Loucy (cell line): ENCODE measurements around the gene UBA52.

ENCODE experiments used
- H2AFZ ChIP-seq: fragments of 200-600 bp; sonication (generic); 2 replicates; pipeline ENCODE4 v1.6.0; 2016; ENCODE audit warnings: antibody characterized with exemption, mild to moderate bottlenecking, low read length, moderate library complexity
- H3F3A ChIP-seq: fragments of 200-600 bp; 2 replicates; pipeline ENCODE4 v1.6.0; 2016; ENCODE audit warnings: antibody characterized with exemption, low read depth, mild to moderate bottlenecking
- H3K27me3 ChIP-seq: fragments of 200-600 bp; sonication (generic); 2 replicates; pipeline ENCODE4 v1.6.1; 2014; ENCODE audit warnings: low read length, mild to moderate bottlenecking; ENCODE audit not compliant: insufficient read depth, poor library complexity, severe bottlenecking
- H3K36me3 ChIP-seq: fragments of 200-600 bp; sonication (generic); 2 replicates; pipeline ENCODE4 v1.6.1; 2016; ENCODE audit warnings: low read length; ENCODE audit not compliant: insufficient read depth
- H3K4me1 ChIP-seq: fragments of 200-600 bp; sonication (generic); 2 replicates; pipeline ENCODE4 v1.5.1; 2014; ENCODE audit warnings: low read length, mild to moderate bottlenecking; ENCODE audit not compliant: insufficient read depth, poor library complexity, severe bottlenecking
- H3K4me2 ChIP-seq: fragments of 200-600 bp; sonication (generic); 2 replicates; pipeline ENCODE4 v1.6.0; 2014; ENCODE audit warnings: antibody characterized with exemption, low read length, low read depth, mild to moderate bottlenecking; ENCODE audit not compliant: poor library complexity, severe bottlenecking
- H3K4me3 ChIP-seq: fragments of 200-600 bp; sonication (generic); 2 replicates; pipeline ENCODE4 v1.5.1; 2014; ENCODE audit warnings: low read length, mild to moderate bottlenecking, mixed read lengths; ENCODE audit not compliant: poor library complexity, severe bottlenecking
- H3K79me2 ChIP-seq: fragments of 200-600 bp; sonication (generic); 2 replicates; pipeline ENCODE4 v1.6.1; 2014; ENCODE audit warnings: low read length; ENCODE audit not compliant: insufficient read depth
- H3K9ac ChIP-seq: fragments of 200-600 bp; sonication (generic); 2 replicates; pipeline ENCODE4 v1.6.0; 2014; ENCODE audit warnings: mild to moderate bottlenecking, low read depth, low read length, moderate library complexity; ENCODE audit not compliant: poor library complexity, severe bottlenecking
- H3K9me2 ChIP-seq: fragments of 200-600 bp; sonication (generic); replicated peaks from 2 replicates; pipeline ENCODE4 v1.6.1; 2016; ENCODE audit warnings: low read depth, low read length, mixed read lengths
- H3K9me3 ChIP-seq: fragments of 200-600 bp; sonication (generic); 2 replicates; pipeline ENCODE4 v1.6.1; 2014; ENCODE audit warnings: mild to moderate bottlenecking, antibody characterized with exemption, low read length, low read depth; ENCODE audit not compliant: insufficient read depth
- H4K20me1 ChIP-seq: fragments of 200-600 bp; sonication (generic); 2 replicates; pipeline ENCODE4 v1.6.0; 2014; ENCODE audit warnings: antibody characterized with exemption, low read length, mild to moderate bottlenecking; ENCODE audit not compliant: insufficient read depth, poor library complexity, severe bottlenecking
- EZH2phosphoT487 ChIP-seq: fragments of 200-600 bp; IDR thresholded peaks from 2 replicates; pipeline ENCODE4 v1.6.1; 2018; ENCODE audit warnings: antibody characterized with exemption, mild to moderate bottlenecking, moderate library complexity, borderline replicate concordance
- TF ChIP-seq, protein P1 (sequence below): fragments of 200-600 bp; sonication (generic); conservative IDR thresholded peaks from 2 replicates; pipeline ENCODE4 v1.5.1; 2014; ENCODE audit warnings: mild to moderate bottlenecking, antibody characterized with exemption, low read length

UBA52 gene

GRCh38 chr19:18620902-18621301, 49.2 kb downstream of the UBA52 start:
- Histone ChIP-seq H3K79me2 (no peaks in the 10 kb centered on the region), H3K9ac (no peak overlapping the region), H3K9me2 (no peaks in the 10 kb centered on the region), H3K4me2 (no peak overlapping the region), H3K36me3 (no peaks in the 10 kb centered on the region), H2AFZ (no peak overlapping the region), H3K27me3 (no peaks in the 10 kb centered on the region), H4K20me1 (no peaks in the 10 kb centered on the region), H3K9me3 (no peaks in the 10 kb centered on the region), H3K4me1 (no peaks in the 10 kb centered on the region), H3F3A (no peaks in the 10 kb centered on the region), H3K4me3 (no peak overlapping the region)
- TF ChIP-seq EZH2phosphoT487 = no peak
- TF ChIP-seq, protein P1, sequence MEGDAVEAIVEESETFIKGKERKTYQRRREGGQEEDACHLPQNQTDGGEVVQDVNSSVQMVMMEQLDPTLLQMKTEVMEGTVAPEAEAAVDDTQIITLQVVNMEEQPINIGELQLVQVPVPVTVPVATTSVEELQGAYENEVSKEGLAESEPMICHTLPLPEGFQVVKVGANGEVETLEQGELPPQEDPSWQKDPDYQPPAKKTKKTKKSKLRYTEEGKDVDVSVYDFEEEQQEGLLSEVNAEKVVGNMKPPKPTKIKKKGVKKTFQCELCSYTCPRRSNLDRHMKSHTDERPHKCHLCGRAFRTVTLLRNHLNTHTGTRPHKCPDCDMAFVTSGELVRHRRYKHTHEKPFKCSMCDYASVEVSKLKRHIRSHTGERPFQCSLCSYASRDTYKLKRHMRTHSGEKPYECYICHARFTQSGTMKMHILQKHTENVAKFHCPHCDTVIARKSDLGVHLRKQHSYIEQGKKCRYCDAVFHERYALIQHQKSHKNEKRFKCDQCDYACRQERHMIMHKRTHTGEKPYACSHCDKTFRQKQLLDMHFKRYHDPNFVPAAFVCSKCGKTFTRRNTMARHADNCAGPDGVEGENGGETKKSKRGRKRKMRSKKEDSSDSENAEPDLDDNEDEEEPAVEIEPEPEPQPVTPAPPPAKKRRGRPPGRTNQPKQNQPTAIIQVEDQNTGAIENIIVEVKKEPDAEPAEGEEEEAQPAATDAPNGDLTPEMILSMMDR = no peak

DNA sequence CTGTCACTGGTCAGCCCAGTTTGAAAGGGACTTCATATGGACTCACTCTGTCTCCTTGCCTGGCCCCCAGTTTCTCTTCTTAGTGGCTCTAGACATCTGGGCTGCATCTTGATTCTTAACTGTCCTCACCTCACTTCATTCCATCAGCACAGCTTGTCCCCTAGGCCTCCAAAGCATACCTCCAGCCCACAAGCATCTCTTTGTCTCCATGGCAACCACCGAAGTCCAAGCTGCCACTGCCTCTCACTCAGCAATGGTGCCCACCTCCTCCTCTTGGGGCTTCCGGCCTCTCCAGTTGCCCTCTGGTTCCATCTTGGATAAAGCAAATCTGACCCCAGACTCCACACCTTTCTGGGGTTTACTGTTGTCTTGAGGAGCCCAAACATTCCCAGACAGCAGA, 55.2 kb downstream of the UBA52 start:
- no peaks in the 10 kb centered on the region for H3K79me2 ChIP-seq
- no peaks in the 10 kb centered on the region for H3K4me1 ChIP-seq
- H4K20me1 ChIP-seq = no peaks in the 10 kb centered on the region
- H3K9ac ChIP-seq = no peak overlapping the region
- no peaks in the 10 kb centered on the region for H3K9me3 ChIP-seq
- no peaks in the 10 kb centered on the region for H3K27me3 ChIP-seq
- TF ChIP-seq, protein P1 = no peak
- no peak for TF ChIP-seq EZH2phosphoT487
- no peak overlapping the region for H3K4me3 ChIP-seq
- H2AFZ ChIP-seq = no peak overlapping the region
- no peaks in the 10 kb centered on the region for H3K9me2 ChIP-seq
- H3F3A ChIP-seq = no peaks in the 10 kb centered on the region
- no peak overlapping the region for H3K4me2 ChIP-seq
- no peaks in the 10 kb centered on the region for H3K36me3 ChIP-seq
